Measurements from ENCODE around the gene MRTFB.

DNA sequence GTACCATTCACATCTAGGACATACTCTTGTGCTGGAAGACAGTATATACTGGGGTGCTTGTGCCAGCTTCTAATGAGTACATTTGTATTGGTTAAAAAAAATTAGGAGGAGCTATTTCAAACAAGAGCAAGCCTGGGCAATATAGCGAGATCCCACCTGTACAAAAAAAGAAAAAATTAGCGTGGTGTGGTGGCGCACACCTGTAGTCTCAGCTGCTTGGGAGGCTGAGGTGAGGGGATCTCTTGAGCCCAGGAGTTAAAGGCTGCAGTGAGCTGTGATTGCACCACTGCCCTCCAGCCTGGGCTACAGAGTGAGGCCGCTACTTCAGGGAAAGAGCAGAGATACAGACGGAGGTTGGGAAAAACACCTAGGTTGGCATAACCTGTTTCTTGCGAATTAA lies 1.2 kb downstream of the MRTFB start:
- TF ChIP-seq TARDBP (IDR thresholded peaks at IDR 0.05) (no peak), FOXA1 (IDR thresholded peaks at IDR 0.05) (no peak), ZNF384 (IDR thresholded peaks at IDR 0.05) (no peak), BHLHE40 (IDR thresholded peaks at IDR 0.05; ENCODE audit: borderline replicate concordance) (no peak), SP1 (IDR thresholded peaks at IDR 0.05) (no peak), SUZ12 (IDR thresholded peaks at IDR 0.05) (no peak), LEF1 (IDR thresholded peaks at IDR 0.05; ENCODE audit: borderline replicate concordance) (no peak), CTBP1 (IDR thresholded peaks at IDR 0.05; ENCODE audit: borderline replicate concordance) (no peak), ARNT (IDR thresholded peaks at IDR 0.05) (no peak), L3MBTL2 (conservative IDR thresholded peaks at IDR 0.05) (no peak)
- TF ChIP-seq, protein P1, sequence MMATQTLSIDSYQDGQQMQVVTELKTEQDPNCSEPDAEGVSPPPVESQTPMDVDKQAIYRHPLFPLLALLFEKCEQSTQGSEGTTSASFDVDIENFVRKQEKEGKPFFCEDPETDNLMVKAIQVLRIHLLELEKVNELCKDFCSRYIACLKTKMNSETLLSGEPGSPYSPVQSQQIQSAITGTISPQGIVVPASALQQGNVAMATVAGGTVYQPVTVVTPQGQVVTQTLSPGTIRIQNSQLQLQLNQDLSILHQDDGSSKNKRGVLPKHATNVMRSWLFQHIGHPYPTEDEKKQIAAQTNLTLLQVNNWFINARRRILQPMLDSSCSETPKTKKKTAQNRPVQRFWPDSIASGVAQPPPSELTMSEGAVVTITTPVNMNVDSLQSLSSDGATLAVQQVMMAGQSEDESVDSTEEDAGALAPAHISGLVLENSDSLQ (IDR thresholded peaks at IDR 0.05) = no peak

All from HEK293T (cell line).